DMS 273 (cell line): Measurements from ENCODE around the gene CFAP73.

Source experiments
- DNase-seq: peaks from one replicate; lab custom pipeline; 2025; ENCODE audit not compliant: unreplicated experiment; lab: John Stamatoyannopoulos, UW

The CFAP73 gene

GRCh38 chr12:113119980-113120669 is 29.4 kb upstream of the CFAP73 start:
- DNase-seq = peak; percentile 46

GRCh38 chr12:113120670-113121370 is 28.7 kb upstream of the CFAP73 start:
- DNase-seq = peak; percentile 18

GRCh38 chr12:113127791-113128199 is 21.7 kb upstream of the CFAP73 start:
- no peak for DNase-seq

GRCh38 chr12:113128802-113129663 is 20.5 kb upstream of the CFAP73 start:
- no peak for DNase-seq

DNA sequence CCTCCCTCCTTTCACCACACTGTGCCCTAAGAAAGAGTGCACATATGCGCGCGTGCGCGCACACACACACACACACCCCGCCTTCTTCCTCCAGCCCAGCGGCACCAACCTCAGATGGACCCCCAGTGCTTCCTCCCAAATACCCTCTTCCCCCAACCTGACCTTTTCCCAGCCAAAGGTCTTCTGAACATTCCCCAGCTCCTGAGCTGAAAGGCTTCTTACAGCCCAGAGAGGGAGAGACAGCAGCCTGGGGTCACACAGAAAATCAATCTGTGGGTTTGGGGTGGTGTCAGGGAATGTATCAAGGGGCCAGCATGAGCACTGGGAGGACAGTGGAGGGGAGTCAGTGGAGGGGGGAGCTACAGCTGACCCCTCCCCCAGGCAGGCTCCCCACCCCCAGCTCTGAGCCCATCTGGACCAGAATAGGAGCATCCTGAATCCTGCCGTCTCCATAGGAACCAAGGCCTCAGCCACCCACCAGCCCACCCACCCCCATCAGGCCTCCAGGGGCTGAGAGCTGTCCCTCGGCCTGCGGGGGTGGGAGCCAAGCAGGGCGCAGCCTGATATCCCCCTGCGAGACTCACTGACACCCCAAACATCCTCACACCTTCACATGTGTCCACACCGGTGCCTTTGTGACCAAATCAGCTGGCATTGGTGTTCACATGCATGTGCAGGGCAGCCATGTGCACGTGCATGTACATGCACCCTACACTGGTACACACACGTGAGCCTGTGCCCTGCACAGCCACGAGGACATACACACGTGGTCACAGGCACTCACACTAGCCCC is 19.7 kb upstream of the CFAP73 start:
- no peak for DNase-seq

DNA sequence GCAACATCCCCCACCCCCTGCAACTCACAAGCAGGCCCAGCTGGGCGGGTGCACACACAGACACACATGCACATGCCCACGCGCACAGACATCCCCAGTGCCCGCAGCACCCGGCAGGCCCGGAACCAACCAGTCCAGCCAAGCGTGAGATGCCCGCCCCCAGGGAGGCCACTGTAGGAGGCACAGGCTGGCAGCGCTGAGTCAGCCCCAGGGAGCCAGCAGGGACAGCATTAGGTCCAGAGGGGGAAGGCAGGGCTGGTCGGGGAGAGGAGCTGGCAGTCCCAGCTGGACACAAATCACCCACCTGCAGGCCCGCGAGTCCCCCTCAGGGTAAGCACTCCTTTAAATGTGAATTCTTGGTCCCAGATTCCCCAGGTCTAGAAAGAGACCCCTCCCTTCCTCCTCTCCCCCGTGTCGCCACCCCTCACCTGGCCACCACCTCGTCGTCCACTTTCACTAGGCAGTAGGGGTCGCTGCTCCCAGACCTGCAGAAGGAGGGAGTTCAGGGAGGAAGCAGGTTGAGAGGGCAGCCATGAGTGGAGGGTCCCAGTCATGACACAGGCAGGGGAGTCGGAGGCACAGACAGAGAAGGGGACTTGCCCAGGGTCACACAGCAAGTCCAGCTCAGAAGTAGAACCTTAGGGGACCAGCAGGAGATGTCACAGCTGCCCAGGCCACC is 18.9 kb upstream of the CFAP73 start:
- DNase-seq = peak; percentile 34

DNA sequence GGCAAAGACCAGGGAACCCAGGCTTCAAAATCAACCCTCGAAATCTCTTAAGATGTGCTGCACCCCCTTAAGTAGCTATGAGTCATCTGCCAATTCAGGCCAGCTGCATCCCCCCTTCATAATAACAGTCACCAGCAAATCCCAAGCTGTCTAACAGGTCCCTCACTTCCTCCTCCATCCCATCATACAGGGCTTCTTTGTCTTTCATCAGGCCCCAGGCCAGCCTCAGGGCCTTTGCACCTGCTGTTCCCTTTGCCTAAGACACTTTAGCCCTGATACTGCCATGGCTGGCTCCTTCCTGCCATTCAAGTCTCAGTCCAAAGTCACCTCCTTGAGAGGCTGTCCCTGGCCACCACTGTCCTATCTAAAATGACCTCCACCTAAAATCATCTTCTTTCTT is 18.0 kb upstream of the CFAP73 start:
- DNase-seq = no peak

- no peak for DNase-seq
These were observed 16.5 kb upstream of the CFAP73 start for GRCh38 chr12:113133036-113133435.

- DNase-seq = no peak
These were observed 15.9 kb upstream of the CFAP73 start for GRCh38 chr12:113133666-113134065.

DNA sequence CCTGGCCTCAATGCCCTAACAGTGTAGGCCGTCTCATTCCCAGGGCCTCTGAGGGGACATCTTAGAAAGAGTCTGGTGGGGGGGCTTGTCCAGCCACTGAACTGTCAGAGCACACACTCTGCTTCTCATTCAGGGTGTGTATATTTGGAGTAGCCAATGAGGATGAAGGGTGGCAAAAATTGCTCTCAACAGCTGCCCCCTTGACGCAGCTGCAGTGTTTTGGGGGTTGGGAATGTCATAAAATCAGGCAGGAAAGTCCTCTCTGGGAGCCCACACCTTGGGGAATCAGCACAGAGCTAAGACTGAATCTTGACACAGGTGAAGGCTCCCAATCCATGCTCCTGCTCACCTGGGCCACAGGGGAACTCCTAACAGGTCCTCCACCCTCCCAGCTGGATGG is 15.5 kb upstream of the CFAP73 start:
- DNase-seq = no peak

GRCh38 chr12:113134521-113134951 is 15.0 kb upstream of the CFAP73 start:
- DNase-seq = no peak

- DNase-seq = peak; percentile 88
These were observed 14.1 kb upstream of the CFAP73 start, which contains the start of gene RASAL1 for GRCh38 chr12:113135178-113136127. Gene RASAL1 (minus strand): TSS chr12:113135761. CDS start chr12:113135462, 299 bp downstream.

GRCh38 chr12:113136128-113136989 is 13.2 kb upstream of the CFAP73 start:
- DNase-seq = peak; percentile 44

DNA sequence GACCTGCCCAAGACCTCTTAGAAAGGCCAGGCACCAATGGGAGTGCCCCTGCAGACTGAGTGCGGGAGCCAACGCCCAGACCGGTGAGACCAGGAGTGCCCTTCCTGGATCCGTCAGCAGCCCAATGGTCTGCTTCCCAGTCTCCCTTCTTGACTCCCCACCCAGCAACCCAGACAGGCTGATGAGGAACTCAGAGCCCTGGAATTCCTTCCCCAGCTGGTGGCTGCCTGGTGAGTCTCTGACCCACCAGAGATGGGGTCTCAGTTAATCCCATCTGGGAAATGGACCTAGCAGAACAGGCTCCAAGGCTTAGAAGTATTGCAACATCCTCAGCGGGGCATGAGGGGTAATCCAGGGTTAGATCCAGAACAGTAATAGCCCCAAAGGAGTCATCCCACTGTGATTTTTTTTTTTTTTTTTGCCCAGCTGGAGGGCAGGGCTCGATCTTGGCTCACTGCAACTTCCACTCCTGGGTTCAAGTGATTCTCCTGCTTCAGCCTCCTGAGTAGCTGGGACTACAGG is 12.5 kb upstream of the CFAP73 start:
- no peak for DNase-seq

DNA sequence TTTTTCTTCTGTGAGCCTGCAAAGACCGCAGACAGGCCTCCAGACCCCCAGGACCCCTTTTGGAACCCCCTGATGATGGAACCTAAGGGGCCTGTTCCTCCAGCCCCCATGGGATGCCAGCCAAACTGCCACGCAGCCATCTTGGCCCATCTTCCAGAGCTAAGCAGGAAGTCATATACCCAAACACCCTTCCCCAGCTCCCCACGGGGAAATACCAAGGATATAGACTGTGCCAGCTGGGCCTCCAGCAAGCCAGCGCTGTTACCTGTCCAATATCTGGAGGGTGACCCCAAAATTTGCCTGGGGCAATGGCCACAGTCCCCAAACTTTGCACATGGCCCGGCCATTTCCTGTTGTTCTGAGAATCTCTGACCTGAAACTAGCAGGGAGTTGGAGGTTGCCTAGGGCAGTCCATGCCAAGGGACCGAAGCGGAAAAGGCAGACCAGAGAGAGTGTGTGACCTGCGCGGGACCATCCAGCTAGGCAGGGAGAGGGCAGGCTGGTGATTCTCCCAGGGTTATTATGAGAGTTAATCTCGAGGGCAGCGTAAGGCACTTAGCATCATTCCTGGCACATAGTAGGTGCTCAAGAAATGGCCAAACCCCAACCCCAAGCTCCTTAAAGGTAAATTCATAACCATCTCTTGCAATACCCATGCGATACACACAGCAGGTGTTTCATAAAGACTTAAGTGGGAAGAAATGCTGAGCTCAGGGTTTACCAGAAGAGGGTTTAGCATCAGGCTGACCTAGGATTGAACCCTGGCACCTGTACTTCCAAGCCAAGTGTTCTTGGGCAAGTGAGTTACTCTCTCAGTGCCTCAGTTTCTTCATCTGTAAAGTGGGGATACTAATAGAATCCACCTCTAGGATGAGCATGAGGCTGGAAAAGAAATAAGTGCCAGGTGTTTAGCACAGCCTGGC is 11.4 kb upstream of the CFAP73 start:
- no peak for DNase-seq

DNA sequence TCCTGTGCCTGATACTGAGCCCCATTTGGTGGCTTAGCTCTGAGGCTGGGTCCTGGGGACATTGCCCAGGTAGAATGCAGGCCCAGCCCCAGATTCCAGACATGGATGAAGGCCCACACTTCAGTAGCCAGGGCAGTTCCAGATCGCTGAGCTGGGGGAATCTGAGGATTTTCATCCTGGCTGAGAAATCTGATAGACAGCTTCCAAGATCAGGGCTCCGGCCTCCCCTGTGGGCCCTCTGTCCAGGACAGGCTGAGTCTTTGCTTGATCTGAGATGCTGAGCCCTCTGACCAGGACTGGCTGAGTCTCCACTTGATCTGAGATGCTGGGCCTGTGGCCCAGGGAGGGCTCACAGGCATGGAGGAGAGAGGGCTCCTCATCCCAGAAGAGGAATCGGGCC is 10.7 kb upstream of the CFAP73 start:
- DNase-seq = no peak

DNA sequence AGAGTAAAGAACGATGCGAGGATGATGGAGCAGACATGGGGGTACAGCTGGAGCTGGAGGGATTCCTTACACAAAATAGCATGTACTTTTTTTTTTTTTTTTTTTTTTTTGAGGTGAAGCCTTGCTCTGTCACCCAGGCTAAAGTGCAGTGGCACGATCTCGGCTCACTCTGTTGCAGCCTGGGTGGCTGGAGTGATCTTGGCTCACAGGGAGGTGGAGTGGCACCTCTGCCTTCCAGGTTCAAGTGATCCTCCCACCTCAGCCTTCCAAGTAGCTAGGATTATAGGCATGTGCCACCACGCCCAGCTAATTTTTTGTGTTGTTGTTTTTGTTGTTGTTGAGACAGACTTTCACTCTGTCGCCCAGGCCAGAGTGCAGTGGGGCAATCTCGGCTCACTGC is 8.8 kb upstream of the CFAP73 start:
- no peak for DNase-seq
